ENCODE measurements around the gene GRB2. TPM values are rescaled to one million over a fixed set of nuclear protein-coding genes. Genes with fewer than 3 reads are reported as not detected.
A peak's percentile ranks its signal among the peaks of the same experiment; 100 is the strongest.
"Not testable (repeated sequence)": the region's sequence is repeated elsewhere in the genome, so short reads cannot be mapped to it uniquely, and the experiment has no call there.

The GRB2 gene
- total RNA-seq, 4 donors from 2014 or later, result 51.5 to 127 (median 78.1) TPM

DNA sequence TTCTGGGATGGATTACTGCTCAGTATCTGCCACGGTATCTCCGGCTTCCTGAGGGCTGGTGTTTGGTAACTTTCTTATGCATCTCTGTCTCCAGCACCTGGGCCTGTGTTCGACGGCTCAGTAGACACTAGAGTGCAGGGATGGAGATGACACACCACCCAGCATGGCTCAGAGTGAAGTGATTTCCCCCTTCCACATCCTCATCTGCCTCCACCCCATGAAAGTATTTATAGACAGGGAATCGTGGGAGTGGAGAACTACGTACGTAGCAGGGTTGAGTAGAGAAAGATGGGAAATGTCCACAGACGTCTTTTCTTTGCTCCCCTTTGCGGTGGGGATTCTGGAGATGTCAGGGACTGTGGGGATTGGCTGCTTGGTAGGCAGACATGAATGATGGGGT is 104.4 kb downstream of the GRB2 start:
- intact Hi-C loops (cut with DNase I; ENCODE audit: low total_unique reads), result no loop called here
- TF ChIP-seq, protein P1, sequence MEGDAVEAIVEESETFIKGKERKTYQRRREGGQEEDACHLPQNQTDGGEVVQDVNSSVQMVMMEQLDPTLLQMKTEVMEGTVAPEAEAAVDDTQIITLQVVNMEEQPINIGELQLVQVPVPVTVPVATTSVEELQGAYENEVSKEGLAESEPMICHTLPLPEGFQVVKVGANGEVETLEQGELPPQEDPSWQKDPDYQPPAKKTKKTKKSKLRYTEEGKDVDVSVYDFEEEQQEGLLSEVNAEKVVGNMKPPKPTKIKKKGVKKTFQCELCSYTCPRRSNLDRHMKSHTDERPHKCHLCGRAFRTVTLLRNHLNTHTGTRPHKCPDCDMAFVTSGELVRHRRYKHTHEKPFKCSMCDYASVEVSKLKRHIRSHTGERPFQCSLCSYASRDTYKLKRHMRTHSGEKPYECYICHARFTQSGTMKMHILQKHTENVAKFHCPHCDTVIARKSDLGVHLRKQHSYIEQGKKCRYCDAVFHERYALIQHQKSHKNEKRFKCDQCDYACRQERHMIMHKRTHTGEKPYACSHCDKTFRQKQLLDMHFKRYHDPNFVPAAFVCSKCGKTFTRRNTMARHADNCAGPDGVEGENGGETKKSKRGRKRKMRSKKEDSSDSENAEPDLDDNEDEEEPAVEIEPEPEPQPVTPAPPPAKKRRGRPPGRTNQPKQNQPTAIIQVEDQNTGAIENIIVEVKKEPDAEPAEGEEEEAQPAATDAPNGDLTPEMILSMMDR (IDR thresholded peaks at IDR 0.05), result no peak
- no peak for TF ChIP-seq POLR2A (IDR thresholded peaks at IDR 0.05)
- no peaks in the 10 kb centered on the region for H3K9me3 ChIP-seq
- H3K4me1 ChIP-seq, result no peaks in the 10 kb centered on the region
- no peak for DNase-seq
- no peak overlapping the region for H3K4me3 ChIP-seq
- H3K27me3 ChIP-seq, result no peaks in the 10 kb centered on the region
- no peak overlapping the region for H3K27ac ChIP-seq
- no peaks in the 10 kb centered on the region for H3K36me3 ChIP-seq

DNA sequence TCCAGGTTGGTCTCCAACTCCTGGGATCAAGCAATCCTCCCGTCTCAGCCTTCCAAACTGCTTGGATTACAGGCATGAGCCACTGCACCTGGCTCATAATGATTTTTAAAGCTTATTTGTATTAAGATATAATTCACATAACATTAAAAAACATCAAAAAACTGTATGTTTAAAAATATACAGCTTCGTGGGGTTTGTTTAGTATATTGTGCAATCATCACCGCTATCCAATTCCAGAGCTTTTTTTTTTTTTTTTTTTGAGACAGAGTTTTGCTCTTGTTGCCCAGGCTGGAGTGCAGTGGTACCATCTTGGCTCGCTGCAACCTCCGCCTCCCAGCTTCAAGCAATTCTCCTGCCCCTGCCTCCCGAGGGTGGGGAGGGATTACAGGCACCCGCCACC is 105.2 kb downstream of the GRB2 start:
- intact Hi-C loops (cut with DNase I; ENCODE audit: low total_unique reads), result no loop called here
- no peak for TF ChIP-seq POLR2A (IDR thresholded peaks at IDR 0.05)
- TF ChIP-seq, protein P1 (IDR thresholded peaks at IDR 0.05), result no peak

DNA sequence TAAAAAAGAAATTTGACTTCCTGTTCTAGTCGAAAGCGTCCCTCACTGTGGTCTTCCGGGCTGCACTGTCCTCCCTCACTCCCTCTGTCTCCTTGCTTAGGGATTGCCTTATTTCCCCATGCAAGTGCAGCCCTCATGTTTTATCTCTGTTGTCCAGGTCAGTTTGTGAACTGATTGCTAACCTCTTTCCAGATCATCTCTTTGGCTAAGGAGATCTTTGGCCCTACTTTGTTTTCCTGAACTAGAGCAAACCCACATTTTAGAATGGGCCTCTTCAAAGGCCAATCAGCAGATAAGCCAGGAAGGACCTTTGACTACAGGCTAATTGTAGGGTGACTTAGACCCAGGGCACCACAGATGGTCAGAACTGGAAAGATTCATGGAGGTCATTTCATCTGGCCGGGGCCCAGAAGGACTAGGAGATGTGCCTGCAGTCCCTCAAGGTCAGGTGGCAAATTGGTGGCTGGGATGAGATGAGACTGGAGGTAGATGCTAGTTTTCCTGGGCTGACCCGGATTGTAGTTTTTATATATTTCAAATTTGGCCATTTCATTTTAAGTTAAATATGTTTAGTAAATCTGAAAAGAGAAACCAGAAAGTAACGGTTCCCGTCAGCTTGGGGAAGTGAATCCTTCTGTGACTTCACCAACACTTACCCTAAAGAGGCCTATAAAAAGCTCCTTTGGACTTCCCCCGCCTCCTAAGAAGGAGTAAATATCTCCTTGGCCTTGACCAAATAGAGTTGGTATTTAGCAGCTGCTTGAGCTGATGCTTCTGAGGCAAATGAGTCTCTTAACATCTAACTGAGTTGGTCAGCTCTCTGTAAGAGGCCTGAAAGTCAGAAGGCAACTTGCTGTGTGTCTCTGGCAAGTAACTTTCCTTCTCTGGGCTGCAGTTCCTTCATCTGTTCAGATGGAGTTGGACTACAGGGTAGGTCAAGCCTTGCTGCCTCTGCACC is 110.0 kb downstream of the GRB2 start:
- Histone ChIP-seq H3K27ac (no peak overlapping the region), H3K9me3 (no peaks in the 10 kb centered on the region)
- DNase-seq, result no peak

More for the DNA sequence above, 105.2 kb downstream of the GRB2 start:
- Histone ChIP-seq H3K4me3 (no peak overlapping the region), H3K27ac (no peak overlapping the region), H3K36me3 (no peaks in the 10 kb centered on the region), H3K27me3 (no peaks in the 10 kb centered on the region), H3K9me3 (no peaks in the 10 kb centered on the region), H3K4me1 (no peaks in the 10 kb centered on the region)
- DNase-seq, result no peak

GRCh38 chr17:75292810-75293448 is 112.5 kb downstream of the GRB2 start:
- H3K27me3 ChIP-seq; H3K27ac ChIP-seq; H3K4me3 ChIP-seq; intact Hi-C loops (cut with DNase I; ENCODE audit: low total_unique reads); H3K4me1 ChIP-seq; H3K9me3 ChIP-seq; H3K36me3 ChIP-seq; DNase-seq: not testable (repeated sequence)

More for the DNA sequence above, 110.0 kb downstream of the GRB2 start:
- no peaks in the 10 kb centered on the region for H3K36me3 ChIP-seq
- TF ChIP-seq POLR2A (IDR thresholded peaks at IDR 0.05), result no peak
- TF ChIP-seq, protein P1 (IDR thresholded peaks at IDR 0.05), result no peak
- H3K4me3 ChIP-seq, result no peak overlapping the region
- H3K27me3 ChIP-seq, result no peaks in the 10 kb centered on the region
- no peaks in the 10 kb centered on the region for H3K4me1 ChIP-seq
- intact Hi-C loops (cut with DNase I; ENCODE audit: low total_unique reads), result no loop called here

- Histone ChIP-seq H3K4me3 (peak overlapping the region; percentile 76 to 84), H3K27ac (peak overlapping the region; percentile 95 to 97), H3K36me3 (no peaks in the 10 kb centered on the region), H3K27me3 (no peaks in the 10 kb centered on the region), H3K9me3 (no peaks in the 10 kb centered on the region), H3K4me1 (no peaks in the 10 kb centered on the region)
- intact Hi-C loops (cut with DNase I; ENCODE audit: low total_unique reads), result loop anchor here (5.0 kb wide), 1 partner anchor 227 kb away; the partner anchor contains the start of genes CASKIN2 and TSEN54
- no peak for TF ChIP-seq POLR2A (IDR thresholded peaks at IDR 0.05)
- TF ChIP-seq, protein P1 (IDR thresholded peaks at IDR 0.05), result peak in 3 of 4 experiments; percentile 12 to 40 (median 32)
- DNase-seq, result peak; percentile 47 to 66
These were observed 115.6 kb downstream of the GRB2 start for GRCh38 chr17:75289832-75290337.
